ENCODE results near the gene MAMDC4.
"Not testable (repeated sequence)": the region's sequence is repeated elsewhere in the genome, so short reads cannot be mapped to it uniquely, and the experiment has no call there.

Gene MAMDC4

GRCh38 chr9:136843801-136844740 lies 8.1 kb upstream of the MAMDC4 start:
- not testable (repeated sequence) for H3K27ac ChIP-seq; H3K4me3 ChIP-seq (ENCODE audit: low read depth, low read length); H3K4me1 ChIP-seq; H3K79me2 ChIP-seq; H3K9me3 ChIP-seq (ENCODE audit: control insufficient read depth, low read length); H2AFZ ChIP-seq; H3K27me3 ChIP-seq (ENCODE audit: control insufficient read depth, insufficient read depth, low read length); H3K36me3 ChIP-seq (ENCODE audit: control insufficient read depth, insufficient read depth, low read length); H3K9ac ChIP-seq
- peak overlapping the region; percentile 38 for H3K4me2 ChIP-seq (ENCODE audit: low read length)
- TF ChIP-seq CTCF (IDR thresholded peaks at IDR 0.05) = peak; percentile 33

GRCh38 chr9:136844761-136845464 lies 7.2 kb upstream of the MAMDC4 start:
- H3K79me2 ChIP-seq = no peaks in the 10 kb centered on the region
- no peak overlapping the region for H2AFZ ChIP-seq
- no peaks in the 10 kb centered on the region for H3K27me3 ChIP-seq (ENCODE audit: control insufficient read depth, insufficient read depth, low read length)
- no peak overlapping the region for H3K4me3 ChIP-seq (ENCODE audit: low read depth, low read length)
- H3K9me3 ChIP-seq (ENCODE audit: control insufficient read depth, low read length) = no peaks in the 10 kb centered on the region
- H3K4me1 ChIP-seq = peaks cover 4% of the 10 kb centered on the region
- H3K27ac ChIP-seq = no peak overlapping the region
- H3K36me3 ChIP-seq (ENCODE audit: control insufficient read depth, insufficient read depth, low read length) = no peaks in the 10 kb centered on the region
- H3K9ac ChIP-seq = no peak overlapping the region
- no peak overlapping the region for H3K4me2 ChIP-seq (ENCODE audit: low read length)
- TF ChIP-seq CTCF (IDR thresholded peaks at IDR 0.05) = no peak

DNA sequence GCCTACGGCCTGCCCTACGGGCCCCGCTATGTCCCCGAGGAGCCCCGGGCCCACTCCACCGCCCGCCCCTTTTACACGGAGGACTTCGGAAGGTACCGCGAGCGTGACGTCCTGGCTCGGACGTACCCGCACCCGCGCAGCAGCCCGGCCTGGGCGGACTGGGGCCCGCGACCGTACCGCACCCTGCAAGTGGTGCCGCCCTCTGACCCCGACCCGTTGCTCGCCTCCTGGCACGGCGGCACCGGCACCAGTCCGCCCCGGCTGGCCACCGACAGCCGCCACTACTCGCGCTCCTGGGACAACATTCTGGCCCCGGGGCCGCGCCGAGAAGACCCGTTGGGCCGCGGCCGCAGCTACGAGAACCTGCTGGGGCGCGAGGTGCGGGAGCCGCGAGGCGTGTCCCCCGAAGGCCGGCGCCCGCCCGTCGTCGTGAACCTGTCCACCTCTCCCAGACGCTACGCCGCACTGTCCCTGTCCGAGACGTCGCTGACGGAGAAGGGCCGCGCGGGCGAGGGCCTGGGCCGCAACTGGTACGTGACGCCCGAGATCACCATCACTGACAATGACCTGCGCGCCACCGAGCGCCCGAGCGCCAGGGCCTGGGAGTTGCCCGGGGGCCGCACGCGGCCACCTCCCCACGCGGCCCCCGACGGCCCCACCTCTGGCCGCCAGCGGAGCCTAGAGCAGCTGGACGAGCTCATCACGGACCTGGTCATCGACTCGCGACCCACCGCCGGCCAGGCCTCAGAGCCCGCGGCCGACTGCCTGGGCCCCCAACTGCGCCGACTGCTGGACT lies 6.5 kb upstream of the MAMDC4 start:
- H3K4me3 ChIP-seq (ENCODE audit: low read depth, low read length) = no peak overlapping the region
- H3K4me1 ChIP-seq = peaks cover 7% of the 10 kb centered on the region
- no peak overlapping the region for H3K27ac ChIP-seq

More for the DNA sequence above, 6.5 kb upstream of the MAMDC4 start:
- no peak overlapping the region for H3K4me2 ChIP-seq (ENCODE audit: low read length)
- no peaks in the 10 kb centered on the region for H3K9me3 ChIP-seq (ENCODE audit: control insufficient read depth, low read length)
- TF ChIP-seq CTCF (IDR thresholded peaks at IDR 0.05) = no peak
- no peak overlapping the region for H2AFZ ChIP-seq
- H3K36me3 ChIP-seq (ENCODE audit: control insufficient read depth, insufficient read depth, low read length) = no peaks in the 10 kb centered on the region
- no peaks in the 10 kb centered on the region for H3K79me2 ChIP-seq
- no peak overlapping the region for H3K9ac ChIP-seq
- H3K27me3 ChIP-seq (ENCODE audit: control insufficient read depth, insufficient read depth, low read length) = no peaks in the 10 kb centered on the region

Measured in parathyroid adenoma (tissue), 2 donors.